HCT116 (cell line): ENCODE results near the gene PDLIM7. TPM values are rescaled to one million over a fixed set of nuclear protein-coding genes. Genes with fewer than 3 reads are reported as not detected.
A peak's percentile ranks its signal among the peaks of the same experiment; 100 is the strongest.

Source experiments
- ATAC-seq: fragments of 200-7000 bp; cut with Tn5 transposase; 2 replicates; pipeline ENCODE4 v1.9.1; 2020; ENCODE audit warnings: mild to moderate bottlenecking, moderate library complexity
- BruUV-seq: library from RNA; stranded (reverse); fragments of 400-500 nt; replicated peaks from 2 replicates; lab custom pipeline; 2021; lab: Mats Ljungman, UMichigan
- CTCF ChIA-PET: fragments of 300-600 bp; sonication (Branson Sonifier 250); formaldehyde crosslinking; loops from one replicate; lab custom pipeline; 2021; ENCODE audit warnings: antibody characterized with exemption; lab: Charles Lee
- POLR2A ChIA-PET: fragments of 300-600, 350-600 bp; sonication (Branson Sonifier 250); formaldehyde crosslinking; loops from one replicate; lab custom pipeline; 2021; ENCODE audit warnings: antibody characterized with exemption; lab: Charles Lee
- RAD21 ChIA-PET, 2 experiments: fragments of 300-600 bp; sonication (Branson Sonifier 250); formaldehyde crosslinking; loops; one replicate each; lab custom pipeline; 2023; ENCODE audit warnings: low total read pairs in 2 of 2; ENCODE audit not compliant: uncharacterized antibody in 2 of 2, unreplicated experiment in 2 of 2, low non-redundant PET in 1 of 2; lab: Charles Lee
- DNase-seq: peaks from one replicate; pipeline ENCODE4 v3.0.0-alpha.2; 2010; ENCODE audit warnings: low read depth, low spot score
- H2AFZ ChIP-seq: fragments of 200-600 bp; shearing (Covaris generic), sonication (generic); 2 replicates; pipeline ENCODE4 v1.6.1; 2017; ENCODE audit warnings: low read depth, mixed run types, mixed read lengths, antibody characterized with exemption, low read length; ENCODE audit not compliant: poor library complexity, severe bottlenecking
- H3K27ac ChIP-seq: 2 replicates; pipeline ENCODE4 v1.5.1; 2012; ENCODE audit warnings: low read depth, low read length
- H3K27me3 ChIP-seq: fragments of 200-600 bp; sonication (generic); 2 replicates; pipeline ENCODE4 v1.6.1; 2016; ENCODE audit warnings: mixed run types, low read length, mixed read lengths; ENCODE audit not compliant: insufficient read depth
- H3K36me3 ChIP-seq, 2 experiments: fragments of 200-500 bp in 1 of 2; fragments of 200-600 bp in 1 of 2; sonication (Bioruptor generic) in 1 of 2; sonication (generic) in 1 of 2; 2 replicates each; pipeline versions ENCODE4 v1.5.1 to v1.6.1; 2014 to 2016; ENCODE audit warnings: low read length in 2 of 2, inconsistent platforms in 1 of 2, mixed read lengths in 1 of 2, mixed run types in 1 of 2; ENCODE audit not compliant: insufficient read depth in 2 of 2, control insufficient read depth in 1 of 2
- H3K4me1 ChIP-seq, 2 experiments: fragments of 200-600 bp in 1 of 2; sonication (generic) in 1 of 2; 2 replicates each; pipeline versions ENCODE4 v1.5.1 to v1.6.1; 2012 to 2017; ENCODE audit warnings: low read length in 2 of 2, inconsistent platforms in 1 of 2, mild to moderate bottlenecking in 1 of 2, mixed read lengths in 1 of 2, mixed run types in 1 of 2, moderate library complexity in 1 of 2; ENCODE audit not compliant: insufficient read depth in 2 of 2, control insufficient read depth in 1 of 2
- H3K4me2 ChIP-seq: fragments of 200-600 bp; sonication (generic); 2 replicates; pipeline ENCODE4 v1.6.1; 2017; ENCODE audit warnings: mixed run types, low read length, mixed read lengths
- H3K4me3 ChIP-seq, 2 experiments: fragments of 200-600 bp in 1 of 2; sonication (generic) in 1 of 2; replicated peaks in 1 of 2; 2 replicates each; pipeline ENCODE4 v1.5.1; 2011 to 2016; ENCODE audit warnings: low read length in 2 of 2, control low read depth in 1 of 2, low read depth in 1 of 2, mild to moderate bottlenecking in 1 of 2, mixed read lengths in 1 of 2, mixed run types in 1 of 2
- H3K79me2 ChIP-seq: fragments of 200-600 bp; sonication (generic); 2 replicates; pipeline ENCODE4 v1.6.1; 2017; ENCODE audit warnings: mild to moderate bottlenecking, mixed run types, low read length, moderate library complexity, mixed read lengths; ENCODE audit not compliant: insufficient read depth
- H3K9ac ChIP-seq: fragments of 200-600 bp; sonication (generic); 2 replicates; pipeline ENCODE4 v1.6.1; 2016; ENCODE audit warnings: low read length, mixed read lengths
- H3K9me2 ChIP-seq: fragments of 200-600 bp; sonication (generic), shearing (Covaris generic); 2 replicates; pipeline ENCODE4 v1.6.1; 2017; ENCODE audit warnings: mixed run types, mild to moderate bottlenecking, moderate library complexity; ENCODE audit not compliant: insufficient read depth
- H3K9me3 ChIP-seq, 2 experiments: fragments of 200-500 bp in 1 of 2; fragments of 200-600 bp in 1 of 2; sonication (Bioruptor generic) in 1 of 2; sonication (generic) in 1 of 2; 2 replicates each; pipeline ENCODE4 v1.6.1; 2014 to 2017; ENCODE audit warnings: low read length in 2 of 2, mixed read lengths in 2 of 2, inconsistent platforms in 1 of 2, low read depth in 1 of 2, mild to moderate bottlenecking in 1 of 2, mixed run types in 1 of 2, moderate library complexity in 1 of 2; ENCODE audit not compliant: control insufficient read depth in 1 of 2, insufficient read depth in 1 of 2
- H4K20me1 ChIP-seq: fragments of 200-600 bp; sonication (generic), shearing (Covaris generic); 2 replicates; pipeline ENCODE4 v1.6.1; 2017; ENCODE audit warnings: mixed run types, mild to moderate bottlenecking, moderate library complexity; ENCODE audit not compliant: insufficient read depth
- CBX3 ChIP-seq: IDR thresholded peaks from 2 replicates; pipeline ENCODE4 v1.6.1; 2012; ENCODE audit warnings: low read depth
- EZH2phosphoT487 ChIP-seq: fragments of 200-600 bp; IDR thresholded peaks from 2 replicates; pipeline ENCODE4 v1.6.1; 2018; ENCODE audit warnings: antibody characterized with exemption, borderline replicate concordance
- FOSL1 ChIP-seq: IDR thresholded peaks from 2 replicates; pipeline ENCODE4 v1.6.1; 2012; ENCODE audit warnings: low read depth
- JUND ChIP-seq: IDR thresholded peaks from 2 replicates; pipeline ENCODE4 v1.6.1; 2012
- POLR2AphosphoS5 ChIP-seq: IDR thresholded peaks from 2 replicates; pipeline ENCODE4 v1.6.1; 2011; ENCODE audit warnings: mild to moderate bottlenecking, low read depth, low read length, moderate library complexity
- RAD21 ChIP-seq: IDR thresholded peaks from 2 replicates; pipeline ENCODE4 v1.6.1; 2012; ENCODE audit warnings: low read depth, mild to moderate bottlenecking
- SIN3A ChIP-seq: IDR thresholded peaks from 2 replicates; pipeline ENCODE4 v1.6.1; 2012; ENCODE audit warnings: low read depth
- YY1 ChIP-seq: IDR thresholded peaks from 2 replicates; pipeline ENCODE4 v1.6.1; 2011; ENCODE audit warnings: low read length, low read depth, moderate library complexity, mild to moderate bottlenecking; ENCODE audit not compliant: insufficient replicate concordance; ENCODE audit errors: extremely low read depth
- intact Hi-C: fragments of 100-400 bp; cut with micrococcal nuclease; formaldehyde crosslinking; loops from 2 replicates; pipeline ENCODE4 v1.10.0; 2022
- total RNA-seq: library from RNA; stranded (reverse); gene quantifications from one replicate; pipeline ENCODE4 v1.2.1, GENCODE V29; 2021; ENCODE audit not compliant: unreplicated experiment
- TF ChIP-seq, protein P1 (sequence below): IDR thresholded peaks from 2 replicates; pipeline ENCODE4 v1.6.1; 2012

PDLIM7 gene
- total RNA-seq, 1 experiment from 2014 or later, result 153 TPM

DNA sequence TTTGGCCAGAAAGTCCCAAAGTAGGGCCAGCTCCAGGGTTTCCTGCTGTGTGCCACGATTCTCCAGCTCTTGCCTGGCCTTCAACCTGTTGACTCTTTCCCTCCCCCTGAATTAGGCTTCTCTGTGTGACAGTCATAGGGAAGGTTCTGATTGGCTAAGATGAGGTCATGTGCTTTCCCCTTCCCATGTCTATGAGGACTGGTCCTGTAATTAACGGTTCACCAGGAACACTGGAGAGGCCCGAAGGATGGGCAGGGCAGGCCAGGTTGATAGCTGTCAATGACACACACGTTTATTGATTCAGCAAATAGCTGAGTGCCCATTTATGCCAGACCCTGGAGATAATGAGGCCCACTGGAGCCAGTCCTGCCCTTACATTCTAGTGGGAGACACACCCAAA, 59.8 kb downstream of the PDLIM7 start:
- Histone ChIP-seq H3K79me2 (0 out of 2 replicates have a peak, but pooled peaks cover 2% of the 10 kb centered on the region), H3K9ac (no peak overlapping the region), H3K9me2 (no peaks in the 10 kb centered on the region), H3K9me3 (no peaks in the 10 kb centered on the region), H2AFZ (no peak overlapping the region), H4K20me1 (no peaks in the 10 kb centered on the region), H3K36me3 (peaks cover 16 to 32% of the 10 kb centered on the region in 2 experiments; a peak in 3 of 4 replicates), H3K4me2 (no peak overlapping the region), H3K27ac (0 out of 2 replicates have a peak overlapping the region, but pooled peaks have one; percentile 18), H3K4me3 (no peak overlapping the region), H3K27me3 (no peaks in the 10 kb centered on the region), H3K4me1 (peaks cover 0 to 8% of the 10 kb centered on the region in 2 experiments; a peak in 2 of 4 replicates)
- POLR2A ChIA-PET, result interaction anchor here (2.0 kb wide), 1 partner anchor 11 kb away, joined by 7 read pairs; the partner anchor contains the start of gene GRK6
- ATAC-seq (0 out of 2 replicates have a peak, but pooled peaks have one; percentile 13), DNase-seq (no peak)
- TSS peak; percentile 18 for BruUV-seq
- RAD21 ChIA-PET, result no interaction called here
- CTCF ChIA-PET, result interaction anchor here (1.4 to 2.4 kb wide), 2 partner anchors 17 to 34 kb away, joined by 6 read pairs; no protein-coding TSS in a partner anchor
- TF ChIP-seq CBX3 (no peak), RAD21 (no peak), FOSL1 (no peak), YY1 (no peak), EZH2phosphoT487 (no peak), JUND (no peak)
- TF ChIP-seq, protein P1, sequence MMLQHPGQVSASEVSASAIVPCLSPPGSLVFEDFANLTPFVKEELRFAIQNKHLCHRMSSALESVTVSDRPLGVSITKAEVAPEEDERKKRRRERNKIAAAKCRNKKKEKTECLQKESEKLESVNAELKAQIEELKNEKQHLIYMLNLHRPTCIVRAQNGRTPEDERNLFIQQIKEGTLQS, result no peak
- intact Hi-C loops, result no loop called here

DNA sequence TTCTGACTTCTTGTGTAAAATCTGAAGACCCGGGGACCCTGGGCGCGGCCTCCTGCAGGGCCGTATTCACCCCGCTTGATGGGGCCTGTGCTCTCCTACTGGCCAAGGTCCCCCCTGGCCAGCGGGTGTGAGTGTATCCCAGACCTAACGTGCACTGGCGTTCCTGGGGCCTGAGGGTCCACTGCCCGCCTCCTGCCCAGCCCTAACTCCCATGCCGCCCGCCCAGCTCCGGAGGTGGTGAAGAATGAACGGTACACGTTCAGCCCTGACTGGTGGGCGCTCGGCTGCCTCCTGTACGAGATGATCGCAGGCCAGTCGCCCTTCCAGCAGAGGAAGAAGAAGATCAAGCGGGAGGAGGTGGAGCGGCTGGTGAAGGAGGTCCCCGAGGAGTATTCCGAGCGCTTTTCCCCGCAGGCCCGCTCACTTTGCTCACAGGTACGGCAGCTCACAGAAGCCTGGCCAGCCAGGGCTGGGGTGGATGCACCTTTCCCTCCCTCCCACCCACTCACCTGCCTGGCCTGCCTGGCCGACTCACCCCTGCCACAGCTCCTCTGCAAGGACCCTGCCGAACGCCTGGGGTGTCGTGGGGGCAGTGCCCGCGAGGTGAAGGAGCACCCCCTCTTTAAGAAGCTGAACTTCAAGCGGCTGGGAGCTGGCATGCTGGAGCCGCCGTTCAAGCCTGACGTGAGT, 61.4 kb downstream of the PDLIM7 start:
- intact Hi-C loops, result no loop called here
- POLR2A ChIA-PET, result interaction anchor here (2.0 kb wide), 1 partner anchor 9 kb away, joined by 7 read pairs; the partner anchor contains the start of gene GRK6
- Histone ChIP-seq H3K79me2 (0 out of 2 replicates have a peak, but pooled peaks cover 2% of the 10 kb centered on the region), H3K27ac (no peak overlapping the region), H3K4me3 (no peak overlapping the region), H3K9ac (no peak overlapping the region), H2AFZ (no peak overlapping the region), H4K20me1 (no peaks in the 10 kb centered on the region), H3K4me2 (no peak overlapping the region), H3K4me1 (peaks cover 0 to 8% of the 10 kb centered on the region in 2 experiments; a peak in 2 of 4 replicates), H3K36me3 (peaks cover 25 to 48% of the 10 kb centered on the region in 2 experiments; a peak in 3 of 4 replicates), H3K27me3 (no peaks in the 10 kb centered on the region), H3K9me2 (no peaks in the 10 kb centered on the region), H3K9me3 (no peaks in the 10 kb centered on the region)
- CTCF ChIA-PET, result interaction anchor here (1.2 to 2.4 kb wide), 2 partner anchors 12 to 19 kb away, joined by 3 to 6 read pairs; no protein-coding TSS in a partner anchor
- RAD21 ChIA-PET, result no interaction called here
- DNase-seq (no peak), ATAC-seq (no peak)
- TSS peak; percentile 1 for BruUV-seq
- TF ChIP-seq POLR2AphosphoS5 (peak; percentile 16), SIN3A (no peak)
